Left ventricle myocardium inferior (tissue), 1 donor: ENCODE data around the gene PATJ. TPM values are rescaled to one million over a fixed set of nuclear protein-coding genes. Genes with fewer than 3 reads are reported as not detected.
A peak's percentile ranks its signal among the peaks of the same experiment; 100 is the strongest.

Source experiments
- DNase-seq: peaks from one replicate; pipeline ENCODE4 v3.0.0-alpha.2; 2020
- H3K27ac ChIP-seq: fragments of 200-600 bp; replicated peaks from 2 replicates; pipeline ENCODE4 v1.8.0; 2021
- H3K27me3 ChIP-seq: fragments of 200-600 bp; 2 replicates; pipeline ENCODE4 v1.8.0; 2021; ENCODE audit warnings: low read depth
- H3K36me3 ChIP-seq: fragments of 200-600 bp; 2 replicates; pipeline ENCODE4 v1.8.0; 2021
- H3K4me1 ChIP-seq: fragments of 200-600 bp; 2 replicates; pipeline ENCODE4 v1.8.0; 2021
- H3K4me3 ChIP-seq: fragments of 200-600 bp; 2 replicates; pipeline ENCODE4 v1.8.0; 2021; ENCODE audit warnings: mild to moderate bottlenecking, moderate library complexity
- H3K9me3 ChIP-seq: fragments of 200-600 bp; replicated peaks from 2 replicates; pipeline ENCODE4 v1.8.0; 2021
- CTCF ChIP-seq: fragments of 200-600 bp; IDR thresholded peaks from 2 replicates; pipeline ENCODE4 v1.8.0; 2021; ENCODE audit warnings: antibody characterized with exemption, mild to moderate bottlenecking, borderline replicate concordance
- intact Hi-C: fragments of 100-400 bp; cut with micrococcal nuclease; formaldehyde crosslinking; loops from one replicate; pipeline ENCODE4 v1.11.0; 2022
- total RNA-seq: library from RNA; stranded (reverse); fragmentation: NEBNext Ultra II Directional; extraction: Animal tissue kit (Norgen Biotek cat#: 25700); gene quantifications from one replicate; pipeline ENCODE4 v1.2.1, GENCODE V29; 2021
- donor health status: DM: no; HTN: yes; CAD: no; lungs with severe emphysema.

PATJ gene
- total RNA-seq, 1 donor from 2014 or later, result 166 TPM

GRCh38 chr1:61746813-61747212 lies 4.5 kb downstream of the PATJ start:
- Histone ChIP-seq H3K36me3 (no peaks in the 10 kb centered on the region), H3K27me3 (no peaks in the 10 kb centered on the region), H3K9me3 (no peaks in the 10 kb centered on the region), H3K4me1 (peaks cover 24% of the 10 kb centered on the region), H3K27ac (peak overlapping the region; percentile 38), H3K4me3 (no peak overlapping the region)
- DNase-seq, result no peak
- TF ChIP-seq CTCF, result no peak
- intact Hi-C loops, result no loop called here

DNA sequence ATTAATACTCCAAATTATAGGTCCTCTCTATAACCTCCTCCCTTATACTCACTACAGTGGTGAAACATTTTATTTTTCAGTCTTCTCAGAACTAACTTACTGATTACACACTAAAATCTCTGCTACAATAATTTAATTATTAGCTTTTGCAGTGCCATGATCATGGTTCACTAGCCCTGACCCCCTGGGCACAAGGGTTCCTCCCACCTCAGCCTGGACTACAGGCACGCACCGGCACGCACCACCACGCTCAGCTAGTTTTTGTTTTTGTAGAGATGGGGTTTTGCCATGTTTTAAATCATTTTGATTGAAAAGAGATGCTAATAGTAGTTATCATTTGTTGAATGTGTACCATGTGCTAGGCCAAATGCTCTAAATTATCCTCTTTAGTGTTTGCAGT lies 6.3 kb downstream of the PATJ start:
- TF ChIP-seq CTCF, result no peak
- no peak for DNase-seq
- Histone ChIP-seq H3K27ac (no peak overlapping the region), H3K27me3 (no peaks in the 10 kb centered on the region), H3K4me3 (no peak overlapping the region), H3K4me1 (peaks cover 10% of the 10 kb centered on the region), H3K36me3 (no peaks in the 10 kb centered on the region), H3K9me3 (no peaks in the 10 kb centered on the region)
- intact Hi-C loops, result no loop called here

- Histone ChIP-seq H3K4me1 (peaks cover 8% of the 10 kb centered on the region), H3K4me3 (no peak overlapping the region), H3K9me3 (no peaks in the 10 kb centered on the region), H3K27ac (no peak overlapping the region), H3K27me3 (no peaks in the 10 kb centered on the region), H3K36me3 (no peaks in the 10 kb centered on the region)
- intact Hi-C loops, result no loop called here
- DNase-seq, result no peak
- TF ChIP-seq CTCF, result no peak
Observed at GRCh38 chr1:61749574-61749973, 7.3 kb downstream of the PATJ start.

GRCh38 chr1:61752921-61753389 lies 10.7 kb downstream of the PATJ start:
- intact Hi-C loops, result no loop called here
- TF ChIP-seq CTCF, result no peak
- no peak for DNase-seq
- H3K4me3 ChIP-seq, result no peak overlapping the region
- H3K27ac ChIP-seq, result no peak overlapping the region
- H3K36me3 ChIP-seq, result no peaks in the 10 kb centered on the region
- no peaks in the 10 kb centered on the region for H3K9me3 ChIP-seq
- H3K4me1 ChIP-seq, result no peaks in the 10 kb centered on the region
- no peaks in the 10 kb centered on the region for H3K27me3 ChIP-seq

DNA sequence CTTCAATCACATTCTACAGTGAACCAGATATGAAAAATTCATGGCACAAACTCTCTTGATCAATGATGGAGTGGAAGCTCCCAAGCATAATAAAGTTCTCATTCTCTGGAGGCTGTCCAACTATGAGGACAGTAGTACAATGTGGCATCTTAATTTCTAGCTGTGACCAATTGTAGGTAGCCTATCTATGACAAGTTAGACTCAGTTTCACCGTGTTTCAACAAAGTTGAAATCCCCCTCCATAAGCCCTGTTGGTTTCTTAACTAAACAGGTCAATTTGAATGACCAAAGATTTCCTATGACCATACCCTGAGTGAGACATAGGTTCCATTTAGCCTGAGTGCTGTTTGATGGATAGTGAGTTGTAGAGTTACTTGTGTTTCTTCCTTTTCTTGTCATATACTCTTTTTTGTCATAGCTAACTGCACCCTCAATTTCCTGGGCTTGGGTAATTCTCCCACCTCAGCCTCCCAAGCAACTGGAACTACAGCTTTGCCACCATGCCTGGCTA lies 11.8 kb downstream of the PATJ start:
- intact Hi-C loops, result no loop called here
- no peaks in the 10 kb centered on the region for H3K27me3 ChIP-seq
- H3K9me3 ChIP-seq, result no peaks in the 10 kb centered on the region
- no peaks in the 10 kb centered on the region for H3K36me3 ChIP-seq
- DNase-seq, result no peak
- H3K27ac ChIP-seq, result no peak overlapping the region
- no peaks in the 10 kb centered on the region for H3K4me1 ChIP-seq
- no peak for TF ChIP-seq CTCF
- H3K4me3 ChIP-seq, result no peak overlapping the region
